ENCODE results near the gene ZNF586.

DNA sequence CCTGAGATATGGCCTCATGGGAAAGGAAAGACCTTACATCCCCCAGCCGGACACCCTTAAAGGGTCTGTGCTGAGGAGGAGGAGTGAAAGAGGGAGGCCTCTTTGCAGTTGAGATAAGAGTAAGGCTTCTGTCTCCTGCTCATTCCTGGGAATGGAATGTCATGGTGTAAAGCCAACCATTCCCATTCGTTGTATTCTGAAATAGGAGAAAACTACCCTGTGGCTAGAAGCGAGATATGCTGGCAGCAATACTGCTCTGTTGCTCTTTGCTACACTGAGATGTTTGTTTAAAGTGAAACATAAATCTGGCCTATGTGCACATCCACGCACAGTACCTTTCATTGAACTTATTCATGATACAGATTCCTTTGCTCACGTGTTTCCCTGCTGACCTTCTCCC is 59.8 kb downstream of the ZNF586 start:
- no peak for TF ChIP-seq POLR2AphosphoS5 (IDR thresholded peaks at IDR 0.05; ENCODE audit: low read depth, low read length)
- TF ChIP-seq, protein P1, sequence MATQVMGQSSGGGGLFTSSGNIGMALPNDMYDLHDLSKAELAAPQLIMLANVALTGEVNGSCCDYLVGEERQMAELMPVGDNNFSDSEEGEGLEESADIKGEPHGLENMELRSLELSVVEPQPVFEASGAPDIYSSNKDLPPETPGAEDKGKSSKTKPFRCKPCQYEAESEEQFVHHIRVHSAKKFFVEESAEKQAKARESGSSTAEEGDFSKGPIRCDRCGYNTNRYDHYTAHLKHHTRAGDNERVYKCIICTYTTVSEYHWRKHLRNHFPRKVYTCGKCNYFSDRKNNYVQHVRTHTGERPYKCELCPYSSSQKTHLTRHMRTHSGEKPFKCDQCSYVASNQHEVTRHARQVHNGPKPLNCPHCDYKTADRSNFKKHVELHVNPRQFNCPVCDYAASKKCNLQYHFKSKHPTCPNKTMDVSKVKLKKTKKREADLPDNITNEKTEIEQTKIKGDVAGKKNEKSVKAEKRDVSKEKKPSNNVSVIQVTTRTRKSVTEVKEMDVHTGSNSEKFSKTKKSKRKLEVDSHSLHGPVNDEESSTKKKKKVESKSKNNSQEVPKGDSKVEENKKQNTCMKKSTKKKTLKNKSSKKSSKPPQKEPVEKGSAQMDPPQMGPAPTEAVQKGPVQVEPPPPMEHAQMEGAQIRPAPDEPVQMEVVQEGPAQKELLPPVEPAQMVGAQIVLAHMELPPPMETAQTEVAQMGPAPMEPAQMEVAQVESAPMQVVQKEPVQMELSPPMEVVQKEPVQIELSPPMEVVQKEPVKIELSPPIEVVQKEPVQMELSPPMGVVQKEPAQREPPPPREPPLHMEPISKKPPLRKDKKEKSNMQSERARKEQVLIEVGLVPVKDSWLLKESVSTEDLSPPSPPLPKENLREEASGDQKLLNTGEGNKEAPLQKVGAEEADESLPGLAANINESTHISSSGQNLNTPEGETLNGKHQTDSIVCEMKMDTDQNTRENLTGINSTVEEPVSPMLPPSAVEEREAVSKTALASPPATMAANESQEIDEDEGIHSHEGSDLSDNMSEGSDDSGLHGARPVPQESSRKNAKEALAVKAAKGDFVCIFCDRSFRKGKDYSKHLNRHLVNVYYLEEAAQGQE (IDR thresholded peaks at IDR 0.05; ENCODE audit: insufficient read depth in 1 of 2, low read depth in 2 of 2, low read length in 2 of 2) = no peak
